NB4 (cell line): ENCODE measurements around the gene GSC.

Experiments used
- CTCF ChIP-seq: IDR thresholded peaks from one replicate; pipeline ENCODE4 v1.5.1; 2012; ENCODE audit warnings: low read depth, low read length
- MAX ChIP-seq: IDR thresholded peaks from 2 replicates; pipeline ENCODE4 v1.6.1; 2011; ENCODE audit warnings: low read depth, low read length
- POLR2A ChIP-seq: IDR thresholded peaks from 2 replicates; pipeline ENCODE4 v1.6.1; 2011; ENCODE audit warnings: mild to moderate bottlenecking; ENCODE audit not compliant: insufficient read length; ENCODE audit errors: extremely low read depth

- no peak for TF ChIP-seq CTCF
- no peak for TF ChIP-seq POLR2A
- TF ChIP-seq MAX, result no peak
Measured at GRCh38 chr14:94770251-94770749, 387 bp upstream of the GSC start.
